GM12872 (cell line): ENCODE measurements around the gene ENG.

Source experiments
- TF ChIP-seq, protein P1 (sequence below): IDR thresholded peaks from 3 replicates; pipeline ENCODE4 v1.5.1; 2011; ENCODE audit warnings: low read depth, mild to moderate bottlenecking, low read length, moderate library complexity; ENCODE audit not compliant: insufficient read depth

Gene ENG

DNA sequence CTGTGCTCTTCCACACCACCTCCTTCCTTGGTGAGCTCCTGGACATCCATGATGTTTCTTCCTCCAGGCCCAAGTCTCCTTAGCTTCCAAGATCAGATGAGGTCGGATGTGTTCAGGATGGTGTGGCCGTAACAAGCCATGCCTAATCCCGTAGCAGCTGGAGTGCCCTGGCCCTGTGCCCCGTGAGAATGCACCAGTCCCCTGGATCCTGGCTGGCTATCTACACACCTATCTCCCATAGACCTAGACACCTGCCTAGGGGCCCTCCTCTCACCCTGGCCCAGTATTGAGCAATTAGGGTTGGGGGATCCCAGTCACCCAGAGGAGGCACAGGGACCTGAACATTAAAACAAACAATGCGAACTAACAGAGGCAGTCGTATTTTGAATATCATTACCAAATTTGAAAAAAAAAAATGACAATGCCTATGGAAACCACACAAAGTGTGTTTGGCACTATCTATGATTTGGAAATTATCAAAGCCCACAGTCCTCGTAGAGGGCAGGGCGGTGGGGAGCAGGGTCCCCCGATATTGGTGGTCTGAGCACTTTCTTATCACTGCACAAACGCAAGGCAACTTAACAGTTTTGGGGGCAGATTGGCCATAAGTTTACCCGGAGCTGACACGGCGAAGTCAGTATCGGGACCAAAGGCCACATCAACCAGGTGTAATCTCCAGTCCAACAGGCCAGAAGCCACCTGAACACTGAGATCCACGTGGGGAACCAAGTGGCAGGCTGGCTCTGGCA lies 13.2 kb downstream of the ENG start:
- TF ChIP-seq, protein P1, sequence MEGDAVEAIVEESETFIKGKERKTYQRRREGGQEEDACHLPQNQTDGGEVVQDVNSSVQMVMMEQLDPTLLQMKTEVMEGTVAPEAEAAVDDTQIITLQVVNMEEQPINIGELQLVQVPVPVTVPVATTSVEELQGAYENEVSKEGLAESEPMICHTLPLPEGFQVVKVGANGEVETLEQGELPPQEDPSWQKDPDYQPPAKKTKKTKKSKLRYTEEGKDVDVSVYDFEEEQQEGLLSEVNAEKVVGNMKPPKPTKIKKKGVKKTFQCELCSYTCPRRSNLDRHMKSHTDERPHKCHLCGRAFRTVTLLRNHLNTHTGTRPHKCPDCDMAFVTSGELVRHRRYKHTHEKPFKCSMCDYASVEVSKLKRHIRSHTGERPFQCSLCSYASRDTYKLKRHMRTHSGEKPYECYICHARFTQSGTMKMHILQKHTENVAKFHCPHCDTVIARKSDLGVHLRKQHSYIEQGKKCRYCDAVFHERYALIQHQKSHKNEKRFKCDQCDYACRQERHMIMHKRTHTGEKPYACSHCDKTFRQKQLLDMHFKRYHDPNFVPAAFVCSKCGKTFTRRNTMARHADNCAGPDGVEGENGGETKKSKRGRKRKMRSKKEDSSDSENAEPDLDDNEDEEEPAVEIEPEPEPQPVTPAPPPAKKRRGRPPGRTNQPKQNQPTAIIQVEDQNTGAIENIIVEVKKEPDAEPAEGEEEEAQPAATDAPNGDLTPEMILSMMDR, result no peak

GRCh38 chr9:127838375-127839078 lies 15.9 kb downstream of the ENG start:
- TF ChIP-seq, protein P1, result no peak

- TF ChIP-seq, protein P1, result no peak
These were observed 17.1 kb downstream of the ENG start for GRCh38 chr9:127837346-127837745.

GRCh38 chr9:127835991-127836516 lies 18.4 kb downstream of the ENG start:
- TF ChIP-seq, protein P1, result no peak

DNA sequence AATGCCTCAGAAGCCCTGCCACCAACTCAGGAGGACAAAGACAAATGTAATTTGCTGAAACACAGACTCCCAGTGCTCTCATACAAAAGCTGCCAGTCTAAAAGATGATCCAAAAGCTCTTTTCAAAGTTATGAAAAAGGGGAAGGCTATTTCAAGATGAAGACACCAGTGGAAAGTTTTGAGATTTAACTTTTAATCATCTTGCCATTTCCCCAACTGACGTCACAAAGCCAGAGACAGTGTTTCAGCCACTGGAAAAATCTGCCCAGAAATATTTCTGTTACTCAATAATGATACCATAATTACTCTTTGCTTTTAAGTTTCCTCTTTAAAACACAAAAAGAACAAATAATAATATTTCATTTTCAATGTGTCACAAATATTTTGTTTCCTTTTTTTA lies 20.9 kb downstream of the ENG start:
- TF ChIP-seq, protein P1, result no peak

DNA sequence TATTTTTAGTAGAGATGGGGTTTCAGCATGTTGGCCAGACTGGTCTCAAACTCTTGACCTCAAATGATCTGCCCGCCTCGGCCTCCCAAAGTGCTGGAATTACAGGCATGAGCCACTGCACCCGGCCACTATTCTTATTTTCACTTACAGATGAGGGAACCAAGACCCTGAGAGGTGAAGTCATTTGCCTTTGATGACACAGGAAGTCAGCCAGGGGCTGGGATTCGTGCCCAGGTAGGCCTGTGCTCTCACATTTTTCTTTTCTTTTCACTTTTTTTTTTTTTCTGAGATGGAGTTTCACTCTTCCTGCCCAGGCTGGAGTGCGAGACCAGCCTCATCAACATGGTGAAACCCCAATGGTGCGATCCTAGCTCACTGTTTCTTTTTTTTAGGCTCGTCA lies 22.2 kb downstream of the ENG start:
- TF ChIP-seq, protein P1, result no peak

- TF ChIP-seq, protein P1, result no peak
These were observed 25.1 kb downstream of the ENG start for GRCh38 chr9:127829205-127829906.
